GM19438 (cell line): ENCODE data around the gene GMEB1.
"Not testable (repeated sequence)": the region's sequence is repeated elsewhere in the genome, so short reads cannot be mapped to it uniquely, and the experiment has no call there.

ENCODE experiments used
- ATAC-seq: cut with Tn5 transposase; IDR thresholded peaks from one replicate; pipeline ENCODE4 v1.9.1; 2021; ENCODE audit warnings: low read depth; ENCODE audit not compliant: unreplicated experiment

GMEB1 gene

DNA sequence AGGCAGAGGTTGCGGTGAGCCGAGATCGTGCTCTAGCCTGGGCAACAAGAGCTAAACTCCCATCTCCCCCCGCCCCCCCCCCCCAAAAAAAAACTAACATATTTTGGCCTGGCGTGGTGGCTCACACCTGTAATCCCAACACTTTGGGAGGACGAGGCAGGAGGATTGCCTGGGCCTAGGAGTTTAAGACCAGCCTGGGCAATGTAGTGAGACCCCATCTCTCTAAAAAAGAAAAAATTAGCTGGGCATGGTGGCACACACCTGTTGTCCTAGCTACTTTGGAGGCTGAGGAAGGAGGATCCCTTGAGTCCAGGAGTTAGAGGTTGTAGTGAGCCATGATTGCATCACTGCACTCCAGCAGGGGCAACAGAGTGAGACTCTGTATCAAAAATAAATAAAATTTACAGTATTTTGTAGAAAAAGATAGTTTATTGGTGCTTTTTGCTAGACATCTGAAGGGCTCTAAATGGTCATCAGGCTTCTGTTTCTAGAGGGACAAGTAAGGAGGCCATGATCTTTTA is 77.1 kb downstream of the GMEB1 start:
- ATAC-seq, result no peak

DNA sequence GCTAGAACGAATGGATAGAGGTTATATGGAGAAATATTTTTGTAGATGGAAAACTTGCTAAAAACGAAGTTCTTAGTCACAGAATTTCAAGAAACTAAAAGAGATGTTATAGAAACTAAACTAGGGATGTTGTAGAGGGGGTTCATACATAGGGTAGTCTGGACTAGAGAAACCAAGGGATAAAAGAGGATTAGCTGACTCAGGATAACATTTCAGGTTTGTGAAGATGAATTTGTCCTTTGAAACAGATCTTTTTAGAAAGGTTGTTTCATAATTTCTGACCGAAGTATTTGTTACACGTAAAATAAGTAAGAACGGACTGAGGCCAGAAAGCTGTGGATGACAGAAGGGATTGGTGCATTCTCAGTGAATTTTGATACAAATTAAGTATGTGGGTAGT is 81.7 kb downstream of the GMEB1 start:
- ATAC-seq, result no peak

DNA sequence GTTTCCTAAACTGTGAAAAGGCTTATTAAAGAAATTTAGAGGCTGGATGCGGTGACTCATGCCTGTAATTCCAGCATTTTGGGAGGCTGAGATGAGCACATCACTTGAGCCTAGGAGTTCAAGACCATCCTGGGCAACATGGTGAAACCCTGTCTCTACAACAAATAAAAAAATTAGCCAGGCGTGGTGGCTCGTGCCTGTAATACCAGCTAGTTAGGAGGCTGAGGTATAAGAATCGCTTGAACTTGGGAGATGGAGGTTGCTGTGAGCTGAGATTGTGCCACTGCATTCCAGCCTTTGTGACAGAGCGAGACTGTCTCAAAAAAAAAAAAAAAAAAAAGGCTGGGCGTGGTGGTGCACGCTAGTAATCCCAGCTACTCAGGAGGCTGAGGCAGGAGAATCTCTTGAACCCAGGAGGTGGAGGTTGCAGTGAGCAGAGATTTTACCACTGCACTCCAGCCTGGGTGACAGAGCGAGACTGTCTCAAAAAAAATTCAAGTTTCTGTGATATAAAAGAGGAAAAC is 82.2 kb downstream of the GMEB1 start:
- not testable (repeated sequence) for ATAC-seq

DNA sequence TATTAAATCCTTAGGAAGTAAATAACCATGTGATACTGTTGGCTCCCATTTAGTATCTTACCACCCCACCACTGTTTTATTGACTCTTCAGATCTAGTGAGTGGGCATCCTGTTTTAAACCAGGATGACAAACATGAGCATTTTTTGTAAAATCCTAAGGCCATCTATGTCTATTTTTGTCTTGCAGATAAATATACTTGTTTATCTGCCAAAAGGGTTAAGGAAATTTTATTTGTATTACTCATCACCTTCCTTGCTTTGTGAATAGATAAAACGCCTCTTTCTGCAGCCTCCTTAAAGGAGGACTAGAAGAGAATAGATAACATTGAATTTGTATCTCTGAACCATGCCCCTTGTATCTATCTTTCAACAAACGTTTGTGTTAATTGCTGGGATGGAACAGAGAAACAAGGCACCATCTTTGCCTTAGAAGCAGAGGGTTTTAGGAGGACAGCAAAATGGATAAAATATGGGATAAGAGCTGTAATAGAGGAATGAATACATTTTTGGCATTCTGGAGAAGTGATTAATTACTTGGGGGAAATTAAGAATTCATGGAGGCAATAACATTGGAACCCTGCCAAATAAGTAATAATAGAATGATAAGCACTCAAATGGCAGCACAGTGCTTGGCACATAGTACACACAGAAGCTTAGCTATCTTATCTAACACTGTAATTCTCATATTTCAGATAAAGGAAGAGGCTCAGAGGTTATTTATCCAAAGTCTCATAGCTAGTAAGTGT is 82.9 kb downstream of the GMEB1 start:
- no peak for ATAC-seq

DNA sequence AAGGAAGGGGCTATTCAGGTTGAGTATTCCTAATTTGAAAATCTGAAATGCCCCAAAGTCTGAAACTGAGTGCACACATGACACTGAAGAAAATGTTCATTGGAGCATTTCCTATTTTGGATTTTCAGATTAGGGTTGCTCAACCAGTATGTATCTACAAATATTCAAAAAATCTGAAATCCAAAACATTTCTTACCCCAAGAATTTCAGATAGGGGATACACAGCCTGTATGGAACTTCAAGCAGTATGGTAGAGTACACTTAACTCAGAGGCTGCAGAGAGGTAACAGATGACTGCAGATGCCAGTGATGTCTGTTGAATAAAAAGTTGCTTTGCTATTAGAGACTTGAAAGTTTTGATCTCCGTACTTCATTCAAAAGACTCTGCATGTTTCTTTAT is 87.1 kb downstream of the GMEB1 start:
- no peak for ATAC-seq

DNA sequence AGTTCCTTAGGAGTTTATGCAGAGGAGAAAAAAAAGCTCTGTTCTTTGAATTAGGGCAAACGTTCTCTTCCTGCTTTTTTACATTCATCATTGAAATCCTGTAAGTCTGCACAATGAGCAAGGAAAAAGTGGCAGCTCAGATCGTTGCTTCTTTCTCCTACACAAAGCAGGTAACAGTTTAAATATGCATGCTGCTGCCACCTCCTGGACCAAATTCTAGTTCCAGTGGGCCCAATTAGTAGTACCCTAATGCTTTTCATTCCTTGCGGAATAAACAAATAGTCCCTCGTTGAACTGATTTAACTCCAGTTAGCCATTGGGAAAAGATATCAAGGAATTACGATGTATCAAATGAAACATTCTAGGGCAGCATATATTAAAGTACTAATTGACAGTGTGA is 88.3 kb downstream of the GMEB1 start:
- ATAC-seq, result no peak

DNA sequence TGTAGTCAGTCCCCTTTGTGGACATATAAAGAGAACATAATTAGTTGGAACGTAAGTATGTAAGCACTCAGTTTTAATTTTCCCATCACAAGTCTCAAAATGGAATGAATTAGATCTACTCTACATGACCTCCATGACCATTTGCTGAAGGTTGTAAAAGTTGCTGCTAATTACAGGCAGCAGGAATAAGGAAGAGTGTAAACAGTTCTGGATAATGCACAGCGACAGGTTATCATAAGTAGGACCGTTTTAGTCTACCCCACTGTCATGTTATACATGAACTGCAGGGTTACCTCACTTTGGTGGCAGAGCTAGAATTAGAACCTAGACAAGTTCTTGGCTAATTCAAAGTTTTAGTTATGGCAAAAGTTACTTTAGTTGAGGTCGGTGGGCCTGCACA is 89.8 kb downstream of the GMEB1 start:
- ATAC-seq, result no peak

DNA sequence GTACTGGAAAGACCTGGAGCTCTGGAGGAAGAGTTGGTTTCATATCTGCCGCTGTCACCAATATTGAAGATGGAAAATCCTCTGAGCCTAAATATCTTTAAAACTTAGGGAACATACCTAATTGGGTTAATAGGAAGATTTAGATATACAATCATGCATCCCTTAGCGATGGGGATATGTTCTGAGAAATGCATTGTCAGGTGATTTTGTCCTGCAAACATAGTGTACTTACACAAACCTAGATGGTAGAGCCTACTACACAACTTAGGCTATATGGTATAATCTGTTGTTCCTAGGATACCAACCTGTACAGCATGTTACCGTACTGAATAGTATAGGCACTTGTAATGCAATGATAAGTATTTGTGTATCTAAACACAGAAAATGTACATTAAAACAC is 90.7 kb downstream of the GMEB1 start:
- ATAC-seq, result no peak

DNA sequence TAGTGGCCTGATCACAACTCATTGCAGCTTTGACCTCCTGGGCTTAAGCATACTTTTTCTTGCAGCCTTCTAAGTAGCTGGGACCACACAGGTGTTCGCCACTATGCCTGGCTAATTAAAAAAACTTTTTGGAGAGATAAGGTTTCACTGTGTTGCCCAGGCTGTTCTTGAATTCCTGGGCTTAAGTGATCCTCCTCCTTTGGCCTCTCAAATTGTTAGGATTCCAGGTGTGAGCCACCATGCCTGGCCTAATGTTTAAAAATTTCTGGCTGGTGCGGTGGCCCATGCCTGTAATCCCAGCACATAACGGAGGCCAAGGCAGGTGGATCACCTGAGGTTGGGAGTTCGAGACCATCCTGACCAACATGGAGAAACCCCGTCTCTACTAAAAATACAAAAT is 92.6 kb downstream of the GMEB1 start:
- no peak for ATAC-seq

DNA sequence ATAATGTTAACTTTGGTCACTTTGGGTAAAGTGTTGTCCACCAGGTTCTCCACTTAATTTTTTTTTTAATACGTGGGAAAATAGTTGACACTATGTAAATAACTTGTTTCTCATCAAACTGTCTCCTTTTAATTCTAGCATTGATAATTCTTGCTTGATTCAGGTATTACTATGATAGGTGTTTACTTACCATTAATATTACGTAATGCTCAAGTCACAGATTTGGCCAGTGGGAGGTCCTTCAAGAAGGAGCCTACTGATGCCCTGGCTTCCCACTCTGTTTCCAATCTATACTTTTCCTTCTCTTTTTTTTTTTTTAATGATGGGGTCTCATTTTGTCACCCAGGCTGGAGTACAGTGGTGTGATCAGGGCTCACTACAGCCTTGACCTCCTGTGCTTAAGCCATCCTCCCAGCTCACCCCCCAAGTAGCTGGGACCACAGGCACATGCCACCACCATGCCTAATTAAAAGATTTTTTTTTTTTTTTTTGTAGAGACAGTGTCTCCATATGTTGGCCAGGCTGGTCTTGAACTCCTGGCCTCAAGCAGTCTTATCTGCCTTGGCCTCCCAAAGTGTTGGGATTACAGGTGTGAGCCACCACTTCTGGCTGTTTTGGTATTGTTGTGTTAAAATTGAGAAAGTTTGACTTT is 98.1 kb downstream of the GMEB1 start:
- ATAC-seq, result no peak
